HCT116 (cell line): Measurements from ENCODE around the gene CUL4A. TPM values are rescaled to one million over a fixed set of nuclear protein-coding genes. Genes with fewer than 3 reads are reported as not detected.
A peak's percentile ranks its signal among the peaks of the same experiment; 100 is the strongest.

Experiments
- ATAC-seq: fragments of 200-7000 bp; cut with Tn5 transposase; 2 replicates; pipeline ENCODE4 v1.9.1; 2020; ENCODE audit warnings: mild to moderate bottlenecking, moderate library complexity
- BruUV-seq: library from RNA; stranded (reverse); fragments of 400-500 nt; replicated peaks from 2 replicates; lab custom pipeline; 2021; lab: Mats Ljungman, UMichigan
- CTCF ChIA-PET: fragments of 300-600 bp; sonication (Branson Sonifier 250); formaldehyde crosslinking; loops from one replicate; lab custom pipeline; 2021; ENCODE audit warnings: antibody characterized with exemption; lab: Charles Lee
- POLR2A ChIA-PET: fragments of 300-600, 350-600 bp; sonication (Branson Sonifier 250); formaldehyde crosslinking; loops from one replicate; lab custom pipeline; 2021; ENCODE audit warnings: antibody characterized with exemption; lab: Charles Lee
- RAD21 ChIA-PET, 2 experiments: fragments of 300-600 bp; sonication (Branson Sonifier 250); formaldehyde crosslinking; loops; one replicate each; lab custom pipeline; 2023; ENCODE audit warnings: low total read pairs in 2 of 2; ENCODE audit not compliant: uncharacterized antibody in 2 of 2, unreplicated experiment in 2 of 2, low non-redundant PET in 1 of 2; lab: Charles Lee
- DNase-seq: peaks from one replicate; pipeline ENCODE4 v3.0.0-alpha.2; 2010; ENCODE audit warnings: low read depth, low spot score
- H2AFZ ChIP-seq: fragments of 200-600 bp; shearing (Covaris generic), sonication (generic); 2 replicates; pipeline ENCODE4 v1.6.1; 2017; ENCODE audit warnings: low read depth, mixed run types, mixed read lengths, antibody characterized with exemption, low read length; ENCODE audit not compliant: poor library complexity, severe bottlenecking
- H3K27ac ChIP-seq: 2 replicates; pipeline ENCODE4 v1.5.1; 2012; ENCODE audit warnings: low read depth, low read length
- H3K27me3 ChIP-seq: fragments of 200-600 bp; sonication (generic); 2 replicates; pipeline ENCODE4 v1.6.1; 2016; ENCODE audit warnings: mixed run types, low read length, mixed read lengths; ENCODE audit not compliant: insufficient read depth
- H3K36me3 ChIP-seq, 2 experiments: fragments of 200-500 bp in 1 of 2; fragments of 200-600 bp in 1 of 2; sonication (Bioruptor generic) in 1 of 2; sonication (generic) in 1 of 2; 2 replicates each; pipeline versions ENCODE4 v1.5.1 to v1.6.1; 2014 to 2016; ENCODE audit warnings: low read length in 2 of 2, inconsistent platforms in 1 of 2, mixed read lengths in 1 of 2, mixed run types in 1 of 2; ENCODE audit not compliant: insufficient read depth in 2 of 2, control insufficient read depth in 1 of 2
- H3K4me1 ChIP-seq, 2 experiments: fragments of 200-600 bp in 1 of 2; sonication (generic) in 1 of 2; 2 replicates each; pipeline versions ENCODE4 v1.5.1 to v1.6.1; 2012 to 2017; ENCODE audit warnings: low read length in 2 of 2, inconsistent platforms in 1 of 2, mild to moderate bottlenecking in 1 of 2, mixed read lengths in 1 of 2, mixed run types in 1 of 2, moderate library complexity in 1 of 2; ENCODE audit not compliant: insufficient read depth in 2 of 2, control insufficient read depth in 1 of 2
- H3K4me2 ChIP-seq: fragments of 200-600 bp; sonication (generic); 2 replicates; pipeline ENCODE4 v1.6.1; 2017; ENCODE audit warnings: mixed run types, low read length, mixed read lengths
- H3K4me3 ChIP-seq, 2 experiments: fragments of 200-600 bp in 1 of 2; sonication (generic) in 1 of 2; replicated peaks in 1 of 2; 2 replicates each; pipeline ENCODE4 v1.5.1; 2011 to 2016; ENCODE audit warnings: low read length in 2 of 2, control low read depth in 1 of 2, low read depth in 1 of 2, mild to moderate bottlenecking in 1 of 2, mixed read lengths in 1 of 2, mixed run types in 1 of 2
- H3K79me2 ChIP-seq: fragments of 200-600 bp; sonication (generic); 2 replicates; pipeline ENCODE4 v1.6.1; 2017; ENCODE audit warnings: mild to moderate bottlenecking, mixed run types, low read length, moderate library complexity, mixed read lengths; ENCODE audit not compliant: insufficient read depth
- H3K9ac ChIP-seq: fragments of 200-600 bp; sonication (generic); 2 replicates; pipeline ENCODE4 v1.6.1; 2016; ENCODE audit warnings: low read length, mixed read lengths
- H3K9me2 ChIP-seq: fragments of 200-600 bp; sonication (generic), shearing (Covaris generic); 2 replicates; pipeline ENCODE4 v1.6.1; 2017; ENCODE audit warnings: mixed run types, mild to moderate bottlenecking, moderate library complexity; ENCODE audit not compliant: insufficient read depth
- H3K9me3 ChIP-seq, 2 experiments: fragments of 200-500 bp in 1 of 2; fragments of 200-600 bp in 1 of 2; sonication (Bioruptor generic) in 1 of 2; sonication (generic) in 1 of 2; 2 replicates each; pipeline ENCODE4 v1.6.1; 2014 to 2017; ENCODE audit warnings: low read length in 2 of 2, mixed read lengths in 2 of 2, inconsistent platforms in 1 of 2, low read depth in 1 of 2, mild to moderate bottlenecking in 1 of 2, mixed run types in 1 of 2, moderate library complexity in 1 of 2; ENCODE audit not compliant: control insufficient read depth in 1 of 2, insufficient read depth in 1 of 2
- H4K20me1 ChIP-seq: fragments of 200-600 bp; sonication (generic), shearing (Covaris generic); 2 replicates; pipeline ENCODE4 v1.6.1; 2017; ENCODE audit warnings: mixed run types, mild to moderate bottlenecking, moderate library complexity; ENCODE audit not compliant: insufficient read depth
- ELF1 ChIP-seq: IDR thresholded peaks from 2 replicates; pipeline ENCODE4 v1.6.1; 2012; ENCODE audit warnings: low read depth, borderline replicate concordance
- EZH2 ChIP-seq: fragments of 200-600 bp; sonication (generic); IDR thresholded peaks from 2 replicates; pipeline ENCODE4 v1.6.1; 2017; ENCODE audit warnings: antibody characterized with exemption, mixed run types
- FOSL1 ChIP-seq: IDR thresholded peaks from 2 replicates; pipeline ENCODE4 v1.6.1; 2012; ENCODE audit warnings: low read depth
- REST ChIP-seq: IDR thresholded peaks from 2 replicates; pipeline ENCODE4 v1.6.1; 2012; ENCODE audit warnings: low read depth
- SIN3A ChIP-seq: IDR thresholded peaks from 2 replicates; pipeline ENCODE4 v1.6.1; 2012; ENCODE audit warnings: low read depth
- SP1 ChIP-seq: IDR thresholded peaks from 2 replicates; pipeline ENCODE4 v1.6.1; 2012; ENCODE audit warnings: low read depth
- SRF ChIP-seq: IDR thresholded peaks from 2 replicates; pipeline ENCODE4 v1.6.1; 2012; ENCODE audit warnings: low read depth
- ZNF274 ChIP-seq: fragments of 200-500 bp; sonication (Bioruptor generic); IDR thresholded peaks from 2 replicates; pipeline ENCODE4 v1.6.1; 2014; ENCODE audit warnings: mild to moderate bottlenecking, low read depth, low read length, inconsistent platforms
- intact Hi-C: fragments of 100-400 bp; cut with micrococcal nuclease; formaldehyde crosslinking; loops from 2 replicates; pipeline ENCODE4 v1.10.0; 2022
- total RNA-seq: library from RNA; stranded (reverse); gene quantifications from one replicate; pipeline ENCODE4 v1.2.1, GENCODE V29; 2021; ENCODE audit not compliant: unreplicated experiment

Gene CUL4A
- total RNA-seq, 1 experiment from 2014 or later = 76.5 TPM

- Histone ChIP-seq H3K9ac (no peak overlapping the region), H3K27me3 (peaks cover 8% of the 10 kb centered on the region; the same call in 1 of the 2 replicates), H3K4me2 (peak overlapping the region; percentile 97; the same call in 1 of the 2 replicates), H3K79me2 (peaks cover 35% of the 10 kb centered on the region), H3K36me3 (no peaks in the 10 kb centered on the region), H3K4me1 (peaks cover 11 to 31% of the 10 kb centered on the region in 2 experiments; a peak in 3 of 4 replicates), H2AFZ (no peak overlapping the region), H3K4me3 (no peak overlapping the region), H3K9me3 (no peaks in the 10 kb centered on the region)
- POLR2A ChIA-PET = no interaction called here
- ATAC-seq = no peak
- CTCF ChIA-PET = no interaction called here
- no peak for DNase-seq
- intact Hi-C loops = loop anchor here (2.0 to 5.0 kb wide), 2 partner anchors 67 to 153 kb away; partner anchors contain the start of gene GRTP1
- TF ChIP-seq SRF (no peak), EZH2 (no peak), SIN3A (no peak), REST (no peak), ELF1 (no peak), FOSL1 (no peak), ZNF274 (no peak), SP1 (no peak)
- TF ChIP-seq, all 23 proteins: peak for 0
- RAD21 ChIA-PET = no interaction called here
- Histone ChIP-seq H4K20me1 (peaks cover 3% of the 10 kb centered on the region; the same call in 1 of the 2 replicates), H3K27ac (no peak overlapping the region), H3K9me2 (no peaks in the 10 kb centered on the region)
- no TSS peak for BruUV-seq
Observed at GRCh38 chr13:113295776-113296175, 86.4 kb downstream of the CUL4A start.
